ENCODE data around the gene SPTBN4.
"Not testable (repeated sequence)": the region's sequence is repeated elsewhere in the genome, so short reads cannot be mapped to it uniquely, and the experiment has no call there.

Gene SPTBN4

DNA sequence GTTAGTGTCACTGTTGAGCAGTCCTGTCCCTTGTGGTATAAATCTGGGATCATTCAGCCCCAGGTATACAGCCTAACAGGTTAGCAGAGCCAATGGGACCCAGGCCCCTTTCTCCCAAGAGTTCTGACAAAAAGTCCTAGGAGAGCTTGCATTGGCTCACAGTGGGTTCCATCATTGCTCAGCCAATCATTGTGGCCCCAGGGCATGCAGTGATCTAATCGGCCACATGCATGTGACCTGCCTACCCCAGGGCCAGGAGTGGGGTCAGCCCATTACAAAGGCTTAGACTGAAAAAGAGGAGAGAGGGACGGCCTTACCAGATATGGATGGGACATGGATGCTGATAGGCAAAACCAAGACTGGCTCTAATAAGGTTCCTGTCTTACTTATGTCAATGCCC is 41.1 kb downstream of the SPTBN4 start:
- no peak for DNase-seq (ENCODE audit: low read depth)

DNA sequence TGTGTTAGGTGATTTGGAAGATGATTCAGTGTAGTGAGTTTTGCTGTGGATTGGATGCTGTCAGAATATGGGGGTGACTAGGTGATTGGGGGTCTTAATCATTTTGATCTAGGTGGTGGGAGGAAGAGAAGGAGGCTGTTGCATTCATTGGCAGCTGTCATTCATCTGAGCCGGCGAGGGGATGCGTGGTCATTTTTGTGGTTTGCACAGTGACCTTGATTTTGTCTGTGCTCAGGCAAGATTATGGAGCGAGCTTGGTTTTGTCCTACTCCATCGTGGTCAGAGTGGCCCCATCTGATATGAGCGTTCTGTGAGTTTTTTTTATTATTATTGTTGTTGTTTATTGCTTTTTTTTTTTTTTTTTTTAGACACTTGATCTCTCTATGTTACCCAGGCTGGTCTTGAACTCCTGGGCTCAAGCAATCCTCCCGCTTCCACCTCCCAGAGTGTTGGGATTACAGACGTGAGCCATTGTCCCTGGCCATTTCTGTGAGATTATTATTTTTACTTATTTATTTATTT is 42.0 kb downstream of the SPTBN4 start:
- DNase-seq (ENCODE audit: low read depth) = no peak

DNA sequence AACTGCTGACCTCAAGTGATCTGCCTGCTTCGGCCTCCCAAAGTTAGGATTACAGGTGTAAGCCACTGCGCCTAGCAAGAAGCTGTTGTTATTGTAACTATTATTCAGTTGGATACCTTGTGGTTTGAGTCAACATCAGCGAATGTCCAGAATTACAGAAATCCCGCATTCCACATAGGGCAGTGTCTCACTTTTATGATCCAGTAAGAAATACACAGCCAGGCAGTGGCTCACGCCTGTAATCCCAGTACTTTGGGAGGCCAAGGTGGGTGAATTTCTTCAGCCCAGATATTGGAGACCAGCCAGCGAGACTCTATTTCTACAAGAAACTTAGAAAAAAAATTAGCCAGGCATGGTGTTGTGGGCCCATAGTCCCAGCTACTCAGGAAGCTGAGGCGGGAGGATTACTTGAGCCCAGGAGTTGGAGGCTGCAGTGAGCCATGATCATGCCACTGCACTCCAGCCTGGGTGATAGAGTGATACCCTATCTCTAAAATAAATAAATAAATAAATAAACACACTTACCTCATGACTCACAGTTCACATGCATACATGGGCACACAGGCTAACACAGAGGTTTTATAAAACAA is 43.8 kb downstream of the SPTBN4 start:
- DNase-seq (ENCODE audit: low read depth) = no peak

DNA sequence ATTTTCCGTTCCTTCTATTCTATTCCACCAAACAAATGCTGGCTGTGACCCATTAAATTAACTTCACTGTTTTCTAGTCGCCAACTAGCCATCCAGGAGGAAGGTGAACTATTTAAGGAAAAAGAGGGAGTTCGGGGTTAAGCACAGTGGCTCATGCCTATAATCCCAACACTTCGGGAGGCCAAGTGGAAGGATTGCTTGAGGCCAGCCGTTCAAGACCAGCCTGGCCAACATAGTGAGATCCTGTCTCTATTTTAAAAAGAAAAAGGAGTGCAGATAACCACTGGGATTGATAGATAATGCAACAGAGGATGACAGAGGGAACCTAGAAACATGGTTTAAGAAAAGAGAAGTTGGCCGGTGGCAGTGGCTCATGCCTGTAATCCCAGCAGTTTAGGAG is 44.7 kb downstream of the SPTBN4 start:
- DNase-seq (ENCODE audit: low read depth) = no peak

DNA sequence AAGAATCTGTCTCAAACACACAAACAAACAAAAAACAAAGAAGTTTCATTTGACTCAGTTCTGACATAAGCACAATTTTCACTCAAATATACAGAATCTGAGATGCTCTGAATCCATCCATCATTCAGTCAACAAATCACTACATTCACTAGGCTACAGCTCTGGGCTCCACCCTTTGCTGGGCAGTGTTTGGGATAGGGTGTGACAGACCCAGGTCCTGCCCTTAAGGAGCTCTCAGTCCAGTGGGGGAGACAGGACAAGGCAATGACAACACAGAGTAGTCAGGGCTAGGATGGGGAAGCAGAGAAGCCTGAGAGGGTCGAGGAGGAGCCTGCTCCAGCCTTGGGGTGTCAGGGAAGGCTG is 45.3 kb downstream of the SPTBN4 start:
- no peak for DNase-seq (ENCODE audit: low read depth)

DNA sequence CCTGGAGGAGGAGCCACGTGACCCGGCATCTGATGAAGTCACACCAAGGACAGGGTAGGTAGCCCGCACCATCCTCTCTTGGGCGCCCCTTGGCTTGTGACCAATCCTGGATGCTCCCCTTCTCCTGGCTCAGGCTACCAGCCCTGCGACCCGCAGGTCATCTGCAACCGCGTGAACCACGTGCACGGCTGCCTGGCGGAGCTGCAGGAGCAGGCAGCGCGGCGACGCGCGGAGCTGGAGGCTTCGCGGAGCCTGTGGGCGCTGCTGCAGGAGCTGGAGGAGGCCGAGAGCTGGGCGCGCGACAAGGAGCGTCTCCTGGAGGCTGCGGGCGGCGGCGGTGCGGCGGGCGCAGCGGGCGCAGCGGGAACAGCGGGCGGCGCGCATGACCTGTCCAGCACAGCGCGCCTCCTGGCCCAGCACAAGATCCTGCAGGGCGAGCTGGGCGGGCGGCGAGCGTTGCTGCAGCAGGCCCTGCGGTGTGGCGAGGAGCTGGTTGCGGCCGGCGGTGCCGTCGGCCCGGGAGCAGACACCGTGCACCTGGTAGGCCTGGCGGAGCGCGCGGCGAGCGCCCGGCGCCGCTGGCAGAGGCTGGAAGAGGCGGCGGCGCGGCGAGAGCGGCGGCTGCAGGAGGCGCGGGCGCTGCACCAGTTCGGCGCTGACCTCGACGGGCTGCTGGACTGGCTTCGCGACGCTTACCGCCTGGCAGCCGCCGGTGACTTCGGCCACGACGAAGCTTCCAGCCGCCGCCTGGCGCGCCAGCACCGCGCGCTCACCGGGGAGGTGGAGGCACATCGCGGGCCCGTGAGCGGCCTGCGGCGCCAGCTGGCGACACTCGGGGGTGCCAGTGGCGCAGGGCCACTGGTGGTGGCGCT is 45.9 kb downstream of the SPTBN4 start:
- DNase-seq (ENCODE audit: low read depth) = no peak

DNA sequence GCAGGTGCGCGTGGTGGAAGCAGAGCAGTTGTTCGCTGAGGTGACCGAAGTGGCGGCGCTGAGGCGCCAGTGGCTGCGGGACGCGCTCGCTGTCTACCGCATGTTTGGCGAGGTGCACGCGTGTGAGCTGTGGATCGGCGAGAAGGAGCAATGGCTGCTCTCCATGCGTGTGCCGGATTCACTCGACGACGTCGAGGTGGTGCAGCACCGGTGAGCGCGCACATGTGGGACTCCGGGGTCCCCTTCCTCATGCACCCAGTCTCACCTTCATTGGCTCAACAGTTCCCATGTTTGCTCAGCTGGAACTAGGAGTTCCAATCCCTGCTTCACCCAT is 46.5 kb downstream of the SPTBN4 start:
- no peak for DNase-seq (ENCODE audit: low read depth)

DNA sequence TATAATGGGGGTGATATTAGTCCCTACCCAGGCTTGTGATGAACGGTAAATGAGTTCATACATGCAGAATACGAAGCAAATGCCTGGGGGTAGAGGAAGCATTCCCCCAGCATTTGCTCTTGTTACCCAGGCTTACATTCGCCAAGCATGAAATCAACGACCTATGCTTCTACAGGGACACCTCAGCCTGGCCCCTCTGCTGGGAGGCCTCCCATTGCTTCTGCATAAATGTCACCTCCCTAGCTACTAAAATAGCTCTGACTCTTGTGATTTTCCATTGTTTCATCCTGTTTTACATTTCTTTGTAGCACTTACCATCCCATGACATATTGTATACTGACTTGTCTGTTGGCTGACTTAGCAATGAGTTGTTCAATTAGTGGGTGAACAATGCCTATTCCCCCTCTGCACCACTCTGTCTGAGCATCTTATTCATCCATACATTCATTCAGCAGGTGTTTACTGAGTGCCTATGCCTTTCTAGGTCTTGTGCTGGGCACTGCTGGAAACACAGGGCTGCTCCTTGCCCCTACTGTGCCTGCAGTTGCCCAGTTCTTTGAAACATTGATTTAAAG is 47.0 kb downstream of the SPTBN4 start:
- DNase-seq (ENCODE audit: low read depth) = no peak

DNA sequence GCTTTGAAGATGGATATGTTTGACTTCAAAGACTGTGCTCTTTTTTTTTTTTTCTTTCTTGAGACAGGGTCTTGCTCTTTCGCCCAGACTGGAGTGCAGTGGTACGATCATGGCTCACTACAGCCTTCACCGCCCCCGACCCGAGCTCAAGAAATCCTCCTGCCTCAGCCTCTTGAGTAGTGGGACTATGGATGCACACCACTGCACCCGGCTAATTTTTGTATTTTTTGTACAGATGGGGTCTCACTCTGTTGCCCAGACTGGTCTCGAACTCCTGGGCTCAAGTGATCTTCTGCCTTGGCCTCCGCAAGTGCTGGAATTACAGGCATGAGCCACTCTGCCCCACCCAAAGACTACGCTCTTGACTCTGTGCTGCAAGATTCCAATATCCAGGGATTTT is 50.4 kb downstream of the SPTBN4 start:
- no peak for DNase-seq (ENCODE audit: low read depth)

DNA sequence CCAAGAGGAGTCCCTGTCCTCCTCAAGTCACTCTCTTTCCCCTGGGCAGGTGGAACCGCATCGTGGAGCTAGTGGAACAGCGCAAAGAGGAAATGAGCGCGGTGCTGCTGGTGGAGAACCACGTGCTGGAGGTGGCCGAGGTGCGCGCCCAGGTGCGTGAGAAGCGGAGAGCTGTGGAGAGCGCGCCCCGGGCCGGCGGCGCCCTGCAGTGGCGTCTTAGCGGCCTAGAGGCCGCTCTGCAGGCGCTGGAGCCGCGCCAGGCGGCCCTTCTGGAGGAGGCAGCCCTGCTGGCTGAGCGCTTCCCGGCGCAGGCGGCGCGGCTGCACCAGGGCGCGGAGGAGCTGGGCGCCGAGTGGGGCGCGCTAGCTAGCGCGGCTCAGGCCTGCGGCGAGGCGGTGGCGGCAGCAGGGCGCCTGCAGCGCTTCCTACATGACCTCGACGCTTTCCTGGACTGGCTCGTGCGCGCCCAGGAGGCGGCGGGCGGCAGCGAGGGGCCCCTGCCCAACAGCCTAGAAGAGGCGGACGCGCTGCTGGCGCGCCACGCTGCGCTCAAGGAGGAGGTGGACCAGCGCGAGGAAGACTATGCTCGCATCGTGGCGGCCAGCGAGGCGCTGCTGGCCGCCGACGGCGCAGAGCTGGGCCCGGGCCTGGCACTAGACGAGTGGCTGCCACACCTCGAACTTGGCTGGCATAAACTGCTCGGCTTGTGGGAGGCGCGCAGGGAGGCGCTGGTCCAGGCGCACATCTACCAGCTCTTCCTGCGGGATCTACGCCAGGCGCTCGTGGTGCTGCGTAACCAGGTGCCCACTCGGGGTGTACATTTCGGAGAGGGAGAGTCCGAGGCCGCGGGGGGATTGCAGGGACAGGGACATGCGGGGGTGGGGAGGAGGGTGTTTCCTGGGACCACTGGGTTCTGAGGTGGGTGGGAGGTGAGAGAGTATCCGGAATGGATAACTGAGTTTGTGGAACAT is 52.8 kb downstream of the SPTBN4 start:
- DNase-seq (ENCODE audit: low read depth) = no peak

DNA sequence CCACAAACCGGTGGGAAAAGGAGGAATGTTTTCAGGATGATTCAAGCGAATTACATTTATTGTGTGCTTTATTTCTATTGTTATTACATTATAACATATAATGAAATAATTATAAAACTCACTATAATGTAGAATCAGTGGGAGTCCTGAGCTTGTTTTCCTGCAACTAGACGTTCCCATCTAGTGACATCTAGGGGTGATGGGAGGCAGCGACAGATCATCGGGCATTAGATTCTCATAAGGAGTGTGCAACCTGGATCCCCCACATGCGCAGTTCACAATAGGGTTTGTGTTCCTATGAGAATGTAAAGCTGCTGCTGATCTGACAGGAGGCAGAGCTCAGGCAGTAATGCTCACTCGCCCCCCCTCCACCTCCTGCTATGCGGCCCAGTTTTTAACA is 54.5 kb downstream of the SPTBN4 start:
- DNase-seq (ENCODE audit: low read depth) = no peak

DNA sequence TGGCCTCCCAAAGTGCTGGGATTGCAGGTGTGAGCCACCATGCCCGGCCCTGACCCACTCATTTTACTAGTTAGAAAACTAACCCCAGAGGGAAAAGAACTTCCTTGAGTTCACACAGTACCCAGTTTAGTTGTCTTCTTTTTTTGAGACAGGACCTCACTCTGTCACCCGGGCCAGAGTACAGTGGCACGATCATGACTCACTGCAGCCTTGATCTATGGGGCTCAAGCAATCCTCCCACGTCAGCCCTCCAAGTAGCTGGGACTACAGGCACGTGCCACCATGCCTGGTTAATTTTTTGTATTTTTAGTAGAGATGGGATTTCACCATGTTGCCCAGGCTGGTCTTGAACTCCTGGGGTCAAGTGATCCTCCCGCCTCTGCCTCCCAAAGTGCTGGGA is 55.1 kb downstream of the SPTBN4 start:
- DNase-seq (ENCODE audit: low read depth) = not testable (repeated sequence)

DNA sequence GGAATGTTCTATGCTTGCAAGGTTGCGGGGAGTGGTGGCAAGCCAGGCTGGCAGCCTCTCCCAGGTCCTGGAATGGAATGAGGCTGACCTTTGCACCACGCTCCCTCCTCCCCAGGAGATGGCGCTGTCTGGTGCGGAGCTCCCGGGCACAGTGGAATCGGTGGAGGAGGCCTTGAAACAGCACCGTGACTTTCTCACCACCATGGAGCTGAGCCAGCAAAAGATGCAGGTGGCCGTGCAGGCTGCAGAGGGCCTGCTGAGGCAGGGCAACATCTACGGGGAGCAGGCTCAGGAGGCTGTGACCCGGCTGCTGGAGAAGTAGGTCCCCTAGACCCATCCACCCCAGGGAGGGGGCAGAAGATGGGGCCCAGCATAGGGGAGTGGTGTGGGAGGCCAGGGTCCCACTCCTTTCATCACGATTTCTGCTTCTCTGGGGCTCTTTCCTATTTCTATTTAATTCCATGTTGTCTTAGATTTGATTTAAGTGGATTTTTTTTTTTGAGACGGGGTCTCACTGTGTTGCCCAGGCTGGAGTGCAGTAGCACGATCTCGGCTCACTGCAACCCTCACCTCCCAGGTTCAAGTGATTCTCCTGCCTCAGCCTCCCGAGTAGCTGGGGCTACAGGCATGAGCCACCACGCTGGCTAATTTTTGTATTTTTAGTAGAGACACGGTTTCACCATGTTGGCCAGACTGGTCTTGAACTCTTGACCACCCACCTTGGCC is 56.7 kb downstream of the SPTBN4 start:
- peak; percentile 21 for DNase-seq (ENCODE audit: low read depth)

DNA sequence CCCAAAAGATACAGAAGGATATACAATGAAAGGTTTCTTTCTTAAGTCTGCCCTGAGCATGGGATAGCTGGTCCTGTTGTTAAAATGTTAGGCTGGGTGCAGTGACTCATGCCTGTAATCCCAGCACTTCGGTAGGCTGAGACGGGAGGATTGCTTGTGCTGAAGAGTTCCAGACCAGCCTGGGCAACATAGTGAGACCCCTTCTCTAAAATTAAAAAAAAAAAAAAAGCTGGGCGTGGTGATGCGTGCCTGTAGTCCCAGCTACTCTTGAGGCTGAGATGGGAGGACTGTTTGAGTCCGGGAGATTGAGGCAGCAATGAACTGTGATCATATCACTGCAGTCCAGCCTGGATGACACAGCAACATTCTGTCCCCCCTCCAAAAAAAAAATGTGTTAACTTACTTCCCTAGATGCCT is 57.3 kb downstream of the SPTBN4 start:
- no peak for DNase-seq (ENCODE audit: low read depth)

DNA sequence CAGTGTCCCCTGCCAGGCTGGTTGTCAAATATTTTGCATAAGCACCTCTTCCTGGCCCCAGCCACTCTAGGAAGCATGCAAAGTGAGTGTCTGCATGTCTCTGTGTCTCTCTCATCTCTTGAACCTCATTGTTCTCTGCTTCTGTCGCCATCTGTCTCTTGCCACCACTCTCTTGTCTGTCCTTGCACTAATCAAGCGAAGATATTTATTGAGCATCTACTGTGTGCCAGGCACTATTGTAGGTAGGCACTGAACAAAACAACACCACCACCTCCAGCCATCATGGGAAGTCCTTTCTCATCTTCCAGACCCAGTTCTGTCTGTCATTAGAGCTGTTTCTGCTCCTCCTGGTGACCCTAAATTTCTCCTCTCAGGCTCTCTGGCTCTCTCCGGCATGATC is 57.9 kb downstream of the SPTBN4 start:
- DNase-seq (ENCODE audit: low read depth) = no peak

DNA sequence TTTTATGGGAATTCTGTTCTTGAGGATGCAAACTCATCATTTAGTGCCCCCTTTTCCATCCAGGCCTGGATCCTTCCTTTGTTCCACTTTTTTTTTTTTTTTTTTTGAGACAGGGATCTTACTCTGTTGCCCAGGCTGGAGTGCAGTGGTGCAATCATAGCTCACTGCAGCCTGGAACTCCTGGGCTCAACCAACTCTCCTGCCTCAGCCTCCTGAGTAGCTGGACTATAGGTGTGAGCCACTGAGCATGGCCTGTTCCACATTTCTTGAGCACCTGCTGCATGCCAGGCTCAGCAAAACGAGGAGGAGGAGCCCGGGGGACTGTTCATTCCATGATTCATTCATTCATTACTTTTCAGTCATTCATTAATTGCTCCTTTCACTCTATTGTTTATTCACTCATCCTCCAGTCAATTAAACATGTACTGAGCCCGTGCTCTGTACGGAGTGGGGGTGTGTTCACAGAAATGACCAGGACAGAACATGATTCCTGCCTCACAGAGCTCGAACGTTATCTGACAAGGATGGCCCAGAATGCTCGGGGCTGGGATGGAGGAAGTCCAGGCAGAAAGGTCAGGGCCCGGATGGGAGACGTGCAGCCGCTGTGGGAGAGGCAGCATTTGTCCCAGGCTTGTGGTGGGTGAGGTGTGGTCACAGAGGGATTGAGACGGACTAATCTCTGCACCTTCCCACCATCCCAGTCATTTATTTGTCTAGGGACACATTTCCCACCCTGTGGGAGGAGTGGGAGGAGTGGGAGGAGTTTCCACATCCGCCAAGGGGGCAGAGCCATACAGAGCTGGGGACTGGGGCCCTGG is 58.6 kb downstream of the SPTBN4 start:
- no peak for DNase-seq (ENCODE audit: low read depth)

DNA sequence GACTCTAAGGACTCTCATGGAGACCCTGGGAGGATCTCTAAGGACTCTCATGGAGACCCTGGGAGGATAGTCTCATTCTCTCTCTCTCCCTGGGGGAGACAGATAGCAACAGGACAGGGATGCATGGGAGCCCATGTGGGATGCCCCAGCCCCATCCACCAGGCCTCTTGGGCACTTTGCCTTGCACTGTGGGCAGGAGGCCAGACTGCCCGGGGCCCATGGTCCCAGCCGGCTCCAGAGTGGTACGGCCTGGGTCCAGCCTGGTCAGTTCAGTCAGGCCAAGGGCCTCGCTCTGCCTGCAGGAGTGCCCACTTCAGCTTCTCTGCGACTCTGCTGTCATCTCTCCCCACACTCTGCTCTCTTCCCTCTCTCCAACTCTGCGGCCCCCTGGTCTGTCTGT is 61.3 kb downstream of the SPTBN4 start:
- DNase-seq (ENCODE audit: low read depth) = no peak

DNA sequence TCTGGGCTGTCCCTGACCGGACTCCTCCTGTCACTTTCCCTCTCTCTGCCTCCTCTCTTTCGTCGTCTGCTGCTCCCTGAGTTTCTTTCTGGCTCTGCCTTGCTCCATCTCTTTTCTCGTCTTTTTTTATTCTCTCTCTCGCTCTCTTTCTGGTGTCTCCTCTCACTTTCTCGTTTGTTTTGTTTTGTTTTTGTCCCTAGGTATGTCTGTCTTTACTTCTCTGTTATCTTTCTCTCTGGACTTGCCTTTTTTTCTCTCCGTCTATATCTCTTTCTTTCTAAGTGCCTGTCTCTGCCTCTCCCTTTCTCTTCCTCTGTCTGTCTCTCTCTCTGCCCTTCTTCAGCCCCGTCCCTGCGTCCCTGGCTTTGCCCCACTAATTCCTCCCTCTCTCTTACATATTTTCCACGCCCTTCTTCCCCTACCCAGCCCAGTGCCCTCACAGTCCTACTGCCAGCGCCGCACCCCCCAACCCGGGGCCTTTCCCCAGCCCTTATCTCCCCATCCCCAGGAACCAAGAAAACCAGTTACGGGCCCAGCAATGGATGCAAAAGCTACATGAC is 61.8 kb downstream of the SPTBN4 start:
- DNase-seq (ENCODE audit: low read depth) = no peak

DNA sequence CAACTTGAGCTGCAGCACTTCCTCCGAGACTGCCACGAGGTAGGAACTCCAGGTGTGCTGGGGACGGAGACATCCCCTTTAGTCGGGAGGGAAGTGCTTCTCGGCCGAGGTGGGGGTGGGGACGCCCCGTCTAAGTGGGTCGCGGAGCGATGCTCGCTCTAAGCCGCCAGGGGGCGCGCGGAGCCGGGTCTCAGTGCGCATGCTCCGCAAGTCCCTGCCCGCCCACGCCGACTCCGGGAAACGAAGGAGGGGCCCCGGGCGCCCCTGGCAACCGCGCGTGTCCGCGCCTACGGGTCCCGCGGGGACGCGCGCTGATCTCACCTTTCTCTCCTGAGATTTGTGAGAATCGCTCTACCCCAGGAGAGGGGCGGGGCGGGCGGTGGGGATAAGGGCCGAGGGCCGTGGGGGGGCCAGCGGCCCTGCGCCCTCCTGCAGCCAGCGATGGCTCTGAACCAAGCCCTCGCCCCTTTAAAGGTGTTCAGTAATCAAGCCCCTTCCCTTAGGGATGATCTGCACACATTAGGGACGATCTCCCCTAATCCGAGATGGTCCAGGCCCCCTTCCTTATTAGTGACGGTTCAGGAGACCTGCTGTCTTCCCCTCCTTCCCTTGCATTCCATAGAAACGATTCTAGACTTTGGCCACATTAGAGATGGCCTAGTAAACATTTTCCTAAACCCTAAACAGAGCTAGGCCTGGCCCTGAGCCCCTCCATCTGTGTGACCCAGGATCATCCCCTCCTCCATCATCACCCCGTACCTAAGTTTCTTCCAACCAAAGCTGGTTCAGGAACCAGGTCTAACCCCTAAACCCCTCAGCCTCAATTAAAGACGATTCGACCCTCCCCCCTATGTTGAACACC is 62.5 kb downstream of the SPTBN4 start:
- DNase-seq (ENCODE audit: low read depth) = peak; percentile 77

Data from stimulated activated CD8-positive, alpha-beta memory T cell treated with anti-CD3 and anti-CD28 coated beads, Interleukin-7, amount 100 ng/mL, for 24 hours (primary cell).